NCI-H82 (cell line): ENCODE results near the gene FAM240B.

ENCODE experiments used
- DNase-seq: peaks from one replicate; lab custom pipeline; 2025; lab: John Stamatoyannopoulos, UW

The FAM240B gene

DNA sequence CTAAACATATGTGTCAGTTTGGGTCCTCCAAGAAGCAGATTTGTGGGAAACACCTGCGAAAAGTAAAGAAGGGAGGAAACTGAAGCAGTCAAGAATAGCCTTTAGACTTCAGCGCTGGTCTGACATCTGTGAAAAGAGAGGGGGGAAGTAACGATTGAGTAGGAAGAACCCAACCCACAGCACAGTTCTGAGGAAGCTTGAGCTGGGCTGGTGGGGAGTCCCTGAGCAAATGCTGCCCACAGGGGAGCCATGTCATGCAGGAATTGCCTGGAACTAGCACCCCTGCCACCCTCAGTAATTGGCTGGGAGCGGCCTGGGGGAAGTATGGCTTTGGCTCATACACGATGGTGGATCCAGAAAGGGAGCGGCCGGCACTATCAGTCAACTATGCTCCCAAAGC lies 20.6 kb downstream of the FAM240B start:
- no peak for DNase-seq

DNA sequence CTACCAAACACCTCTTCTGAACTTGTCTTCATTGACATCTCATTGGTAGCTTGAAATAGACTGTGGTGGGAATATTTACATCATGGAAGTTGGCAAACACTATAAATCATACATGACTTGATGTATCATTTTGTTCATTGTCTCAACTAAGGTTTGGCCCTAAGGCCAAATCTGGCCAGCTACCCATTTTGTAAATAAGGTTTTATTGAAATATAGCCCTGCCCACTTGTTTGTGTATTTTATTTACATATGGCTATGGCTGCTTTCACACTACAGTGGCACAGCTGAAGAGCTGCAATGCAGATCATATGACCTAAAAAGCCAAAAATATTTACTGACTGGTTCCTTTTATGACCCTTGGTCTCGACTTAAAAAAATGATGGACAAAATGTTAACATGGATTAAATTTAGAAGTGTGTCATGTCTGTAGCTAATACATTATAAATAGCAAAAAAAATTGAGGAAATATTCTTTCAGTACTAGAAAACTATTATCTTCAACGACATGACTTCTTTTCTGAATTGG lies 22.1 kb downstream of the FAM240B start:
- DNase-seq, result no peak

DNA sequence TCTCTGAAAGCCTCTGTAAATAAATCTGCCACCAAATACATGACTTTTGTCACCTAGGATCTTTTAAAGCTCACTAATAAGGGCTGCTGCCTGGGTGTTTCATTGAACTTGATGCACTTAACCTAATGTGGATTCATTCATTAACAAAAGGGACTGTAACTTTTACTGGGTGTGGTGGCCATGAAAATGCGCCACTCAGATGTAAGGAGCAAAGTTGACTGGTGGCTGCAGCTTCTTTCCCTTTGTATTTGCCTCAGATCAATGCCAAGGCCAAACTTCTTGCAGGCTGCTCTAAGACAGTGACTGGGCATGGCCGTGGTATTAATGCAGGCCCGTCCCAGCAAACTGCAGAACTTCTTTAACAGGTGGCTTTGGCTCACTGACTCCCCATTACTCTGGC lies 22.9 kb downstream of the FAM240B start:
- no peak for DNase-seq

DNA sequence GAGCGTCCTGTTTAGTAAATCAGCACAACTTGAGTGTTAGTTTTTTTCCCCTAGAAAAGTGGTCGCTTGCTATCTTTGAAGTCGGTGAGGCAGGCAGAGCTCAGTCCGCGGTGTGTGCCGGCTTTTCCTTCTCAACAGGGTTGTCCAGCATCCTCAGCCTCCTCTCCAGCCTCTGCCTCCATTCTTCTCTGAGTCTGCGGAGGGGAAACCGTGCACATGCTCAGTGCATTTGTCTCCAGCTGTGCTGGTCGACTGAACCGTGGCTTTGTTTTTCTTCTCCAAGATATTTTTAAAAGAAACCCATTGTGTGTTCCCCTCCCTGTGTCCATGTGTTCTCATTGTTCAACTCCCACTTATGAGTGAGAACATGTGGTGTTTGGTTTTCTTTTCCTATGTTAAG lies 25.3 kb downstream of the FAM240B start:
- no peak for DNase-seq

DNA sequence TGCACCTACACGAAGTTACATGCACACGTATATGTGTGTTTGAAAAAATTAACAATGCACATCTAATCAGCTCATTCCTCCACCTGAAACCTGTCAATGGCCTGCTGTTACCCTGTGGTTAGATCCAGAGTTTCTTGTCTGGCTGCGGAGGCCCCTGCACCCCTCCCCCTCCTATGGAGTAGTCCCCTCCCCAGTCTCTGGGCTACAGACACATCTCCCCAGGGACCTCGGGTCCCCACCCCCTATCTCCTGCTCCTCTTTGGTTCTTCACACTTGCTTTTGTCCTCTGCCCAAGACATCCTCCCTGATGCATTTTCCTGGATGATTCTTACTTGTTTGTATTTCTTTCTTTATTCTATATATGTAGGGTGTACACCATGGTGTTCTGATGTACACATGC lies 27.2 kb downstream of the FAM240B start:
- DNase-seq, result no peak

DNA sequence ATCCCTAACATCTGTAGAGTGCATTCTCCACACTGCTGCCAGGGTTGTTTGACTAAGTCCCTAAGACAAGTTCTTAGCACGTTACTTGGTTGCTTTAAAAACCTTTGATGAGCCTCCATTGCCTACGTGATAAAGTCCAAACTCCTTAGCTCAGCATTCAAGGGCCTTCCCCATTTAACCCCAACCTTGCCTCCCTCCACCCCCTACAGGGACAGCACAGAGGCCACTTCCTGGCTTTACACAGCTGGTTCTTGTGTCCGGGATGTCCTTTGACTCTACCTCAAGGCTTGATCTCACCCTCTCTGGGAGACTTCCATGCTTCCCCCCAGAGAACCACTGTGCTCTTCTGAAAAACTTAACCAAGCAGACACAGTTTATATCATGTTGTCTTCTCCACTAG lies 29.4 kb downstream of the FAM240B start:
- no peak for DNase-seq

DNA sequence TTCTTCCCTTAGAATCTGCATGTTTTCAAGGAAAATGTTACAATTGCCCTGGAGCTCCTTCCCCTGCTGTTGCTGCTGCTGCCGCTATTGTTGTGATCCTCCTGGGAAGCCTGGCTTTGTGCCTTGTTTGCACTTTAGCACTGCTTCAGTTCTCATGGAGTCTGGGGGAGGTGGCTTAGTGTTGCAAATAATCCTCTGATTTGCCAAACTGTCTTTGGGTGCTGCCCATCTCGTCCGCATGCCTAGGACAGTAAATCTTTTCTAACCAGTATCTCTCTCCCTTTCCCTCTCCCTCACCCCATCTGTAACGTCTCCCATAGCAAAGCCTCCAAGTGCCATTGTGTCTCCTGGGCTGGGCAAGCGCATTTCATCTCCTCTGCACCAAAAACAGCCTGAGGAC lies 30.3 kb downstream of the FAM240B start:
- DNase-seq, result peak; percentile 9

DNA sequence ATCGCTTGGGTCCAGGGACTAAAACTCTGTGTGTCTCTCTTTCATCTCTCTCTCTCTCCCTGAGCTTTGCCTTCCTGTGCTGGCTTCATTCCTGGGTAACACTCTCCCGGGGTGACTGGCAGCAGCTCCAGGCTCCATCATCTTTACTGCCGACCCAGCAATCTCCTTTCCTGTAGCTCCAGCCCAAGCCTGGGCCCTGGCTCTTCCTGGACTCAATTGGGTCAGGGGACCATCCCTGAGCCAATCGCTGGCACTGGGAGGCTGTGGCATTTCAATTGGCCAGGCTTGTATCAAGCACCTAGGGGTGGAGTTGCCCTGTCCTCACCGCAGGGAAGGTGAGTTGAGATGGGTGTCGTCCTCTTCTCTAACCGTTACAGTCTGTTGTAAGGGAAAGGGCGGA lies 31.9 kb downstream of the FAM240B start:
- no peak for DNase-seq

DNA sequence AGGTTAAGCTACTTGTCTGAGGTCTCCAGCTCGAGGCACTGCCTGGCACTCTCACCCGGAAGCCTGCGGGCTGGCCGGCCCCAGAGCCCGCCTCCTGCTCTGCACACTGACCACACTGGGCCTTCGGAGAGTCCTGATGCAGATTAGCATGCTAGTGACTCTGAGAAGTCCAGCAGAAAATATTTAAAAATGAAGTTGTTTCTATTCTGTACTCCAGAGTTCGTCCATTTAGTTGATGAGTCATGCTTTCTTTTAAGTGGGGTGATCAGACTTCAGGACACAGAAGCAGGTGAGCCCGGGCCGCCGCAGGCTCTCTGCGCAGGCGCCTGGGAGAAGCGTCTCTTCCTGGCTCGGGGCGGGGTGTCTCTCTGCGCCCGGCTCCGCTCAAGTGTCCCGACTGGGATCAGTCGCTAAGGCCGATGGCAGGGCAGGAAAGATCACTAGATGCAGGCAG lies 32.5 kb downstream of the FAM240B start:
- DNase-seq, result no peak

DNA sequence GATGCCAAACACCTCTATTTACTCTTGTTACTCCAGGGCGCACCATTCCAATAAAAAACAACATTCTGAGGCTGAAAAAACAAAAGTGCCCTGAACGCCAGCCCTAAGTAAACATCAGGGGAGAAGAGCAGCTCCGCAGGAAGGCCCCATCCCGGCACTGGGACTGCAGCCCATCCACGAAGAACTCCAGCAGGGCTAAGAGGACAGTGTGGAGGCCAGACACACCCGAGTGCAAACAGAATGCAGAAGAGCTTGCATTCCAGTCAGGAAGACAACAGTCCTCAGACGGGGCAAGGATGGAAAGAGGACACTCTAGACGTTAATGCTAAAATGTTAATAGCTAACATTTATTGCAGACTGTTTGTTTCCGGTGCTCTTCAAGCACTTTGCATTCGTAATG lies 33.0 kb downstream of the FAM240B start:
- DNase-seq, result no peak

DNA sequence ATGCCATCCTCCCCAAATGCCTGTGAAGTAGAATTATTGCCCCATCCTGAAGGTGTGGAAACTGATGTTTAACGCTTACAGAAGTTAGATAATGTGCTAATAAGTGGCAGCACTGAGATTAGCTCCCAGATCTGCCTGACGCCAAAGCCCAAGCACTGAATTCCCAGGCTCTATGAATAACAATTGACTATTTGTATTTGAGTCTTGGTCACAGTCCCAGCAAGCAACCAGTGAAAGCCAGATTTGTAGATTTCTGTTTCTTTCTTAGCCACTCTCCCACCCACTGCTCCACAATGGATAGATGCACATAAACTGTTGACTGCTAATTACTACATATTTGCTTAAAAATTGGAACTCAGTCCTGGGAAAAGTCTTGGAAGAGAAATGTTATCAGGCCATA lies 34.4 kb downstream of the FAM240B start:
- no peak for DNase-seq

DNA sequence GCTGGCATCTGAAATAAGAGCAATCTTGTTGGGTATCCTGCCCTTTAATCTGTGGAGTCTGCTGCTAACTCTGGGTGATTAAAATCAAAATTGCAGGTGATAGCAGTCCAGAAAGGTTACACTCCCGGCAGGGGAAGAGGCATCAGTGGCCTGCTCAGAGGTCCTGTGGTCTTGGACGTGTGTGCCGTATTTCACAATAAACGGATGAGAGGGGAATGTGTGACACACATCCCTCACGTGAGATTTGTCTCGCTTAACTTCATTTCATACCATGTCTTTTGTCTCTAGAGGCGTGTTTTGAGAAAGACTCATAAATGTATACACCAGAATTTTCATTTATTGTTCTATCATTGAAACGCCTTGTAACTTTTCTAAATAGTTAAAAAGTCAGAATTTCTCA lies 36.6 kb downstream of the FAM240B start:
- DNase-seq, result no peak

DNA sequence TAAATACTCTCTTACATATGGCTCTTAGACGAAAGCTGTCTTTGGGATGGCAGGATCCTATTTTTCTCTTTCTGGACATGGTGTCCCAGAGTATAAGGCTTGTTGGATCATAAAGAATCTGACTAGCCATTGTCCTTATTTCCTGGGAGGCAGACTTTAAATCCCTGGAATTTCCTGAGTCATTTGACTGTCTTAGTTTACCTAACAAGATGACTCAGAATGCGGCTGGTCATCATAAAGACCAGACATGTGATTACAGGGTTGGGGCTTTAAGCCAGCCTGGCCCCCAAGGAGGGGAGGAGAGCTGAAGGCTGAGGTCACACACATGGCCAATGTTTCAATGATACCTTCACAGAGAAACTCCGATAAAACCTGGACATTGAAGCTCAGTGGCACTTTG lies 37.2 kb downstream of the FAM240B start:
- DNase-seq, result no peak

DNA sequence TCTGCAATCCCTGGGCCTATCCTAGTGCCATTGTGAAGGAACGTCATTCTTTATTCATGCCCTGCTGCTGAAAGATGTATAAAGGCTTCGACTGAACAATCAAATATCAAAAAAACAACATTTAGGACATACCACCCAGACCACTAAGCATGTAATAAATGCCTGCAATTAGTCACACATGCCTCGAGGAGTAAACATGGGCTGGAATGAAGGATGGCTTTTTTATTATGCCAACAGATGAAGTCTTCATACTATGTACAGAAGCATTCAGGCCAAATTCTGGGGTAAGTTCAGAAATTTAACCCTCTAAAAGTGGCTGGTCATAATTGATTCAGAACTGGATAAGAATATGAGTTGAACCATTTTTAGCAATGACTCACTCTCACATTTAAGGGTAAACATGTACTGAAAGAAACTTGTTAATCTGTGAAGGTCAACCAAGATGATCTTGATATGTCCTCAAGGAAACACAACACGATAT lies 38.1 kb downstream of the FAM240B start:
- no peak for DNase-seq

DNA sequence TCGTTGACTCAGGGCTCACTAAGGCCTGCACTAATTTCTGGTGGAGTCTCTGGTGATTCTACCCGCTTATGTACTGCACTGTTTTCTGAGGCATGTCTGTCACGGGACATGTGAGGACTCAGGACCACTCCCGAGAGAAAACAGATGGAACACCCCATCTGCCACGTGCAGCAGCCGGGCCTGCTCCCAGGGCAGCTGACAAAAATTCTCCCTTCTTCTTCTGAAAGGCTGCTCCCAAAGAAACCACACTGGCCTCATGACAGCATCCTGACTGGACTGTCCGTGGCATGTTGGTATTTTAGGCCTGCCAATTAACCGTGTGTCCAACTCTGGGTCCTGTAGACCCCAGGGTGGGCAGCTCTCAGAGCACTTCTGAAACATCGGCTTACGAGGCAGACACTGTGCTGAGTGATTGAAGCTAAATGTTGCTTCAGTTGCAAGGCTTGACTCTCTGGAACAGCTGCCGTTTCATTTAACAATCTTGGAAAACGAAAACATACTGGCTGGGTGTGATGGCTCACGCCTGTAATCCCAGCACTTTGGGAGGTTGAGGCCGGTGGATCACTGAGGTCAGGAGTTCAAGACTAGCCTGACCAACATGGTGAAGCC lies 39.0 kb downstream of the FAM240B start:
- DNase-seq, result no peak

DNA sequence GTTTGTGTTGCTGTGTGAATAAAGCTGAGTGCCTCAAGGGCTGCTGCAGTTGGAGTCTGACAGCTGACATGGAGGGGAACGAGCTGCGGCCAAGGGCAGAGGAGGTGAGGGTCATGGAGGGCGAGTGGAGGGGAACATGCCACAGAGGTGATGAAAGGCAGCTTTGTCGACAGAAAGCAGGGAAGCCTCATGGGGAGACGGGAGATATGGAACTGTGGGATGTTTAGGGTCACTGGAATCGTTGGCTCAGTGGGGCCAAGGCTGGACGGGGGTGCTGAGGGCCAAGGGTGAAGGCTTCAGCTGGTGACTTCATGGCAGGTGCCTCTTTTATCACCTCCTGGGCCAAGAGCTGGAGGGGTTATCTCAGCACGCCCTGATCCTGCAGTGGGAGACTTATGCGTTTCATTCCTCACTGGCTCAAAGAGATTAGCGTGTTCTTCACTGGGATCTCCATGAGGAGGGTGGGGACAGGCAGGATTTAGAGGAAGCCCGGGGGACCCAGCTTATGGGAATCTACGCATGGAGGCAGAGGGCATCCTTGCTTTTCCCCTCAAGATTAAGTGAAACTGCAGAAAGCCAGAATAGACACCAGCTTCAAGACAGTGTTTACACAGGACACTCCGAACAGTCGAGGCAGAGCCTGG lies 42.2 kb downstream of the FAM240B start:
- DNase-seq, result peak; percentile 24

DNA sequence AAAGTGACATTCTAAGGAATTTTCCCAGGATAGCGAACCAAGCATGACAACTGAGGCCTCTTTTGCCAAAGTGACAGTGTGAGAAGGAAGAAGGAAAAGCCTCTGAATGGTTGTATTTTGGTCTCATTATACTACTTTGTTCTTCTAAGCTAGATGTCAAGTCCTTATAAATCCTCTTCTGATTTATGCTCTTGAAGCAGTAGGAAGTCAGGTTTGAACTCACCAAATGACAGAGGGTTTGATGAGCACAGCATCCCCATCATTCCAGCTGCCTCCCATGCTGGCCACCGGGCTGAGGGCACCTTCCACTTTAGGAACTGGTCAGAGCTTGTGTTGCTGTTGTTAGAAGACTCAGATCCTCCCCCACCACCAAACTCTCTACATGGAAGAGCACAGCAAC lies 44.1 kb downstream of the FAM240B start:
- no peak for DNase-seq

DNA sequence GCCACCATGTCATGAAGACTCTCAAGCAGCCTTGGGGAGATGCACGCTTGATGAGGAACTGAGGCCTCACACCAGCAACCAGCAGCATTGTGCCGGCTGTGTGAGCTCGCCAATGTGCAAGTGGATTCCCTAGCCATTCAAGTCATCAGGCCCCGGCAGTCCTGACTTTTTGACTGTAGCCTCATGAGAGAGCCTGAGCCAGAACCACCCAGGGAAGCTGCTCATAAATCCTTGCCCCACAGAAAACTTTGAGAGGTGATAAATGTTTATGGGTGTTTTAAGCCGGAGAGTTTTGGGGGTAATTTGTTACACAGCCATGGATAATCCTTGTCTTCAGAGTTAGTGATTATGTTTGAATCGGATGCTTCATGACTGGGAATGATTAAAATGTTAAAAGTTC lies 44.7 kb downstream of the FAM240B start:
- DNase-seq, result no peak

DNA sequence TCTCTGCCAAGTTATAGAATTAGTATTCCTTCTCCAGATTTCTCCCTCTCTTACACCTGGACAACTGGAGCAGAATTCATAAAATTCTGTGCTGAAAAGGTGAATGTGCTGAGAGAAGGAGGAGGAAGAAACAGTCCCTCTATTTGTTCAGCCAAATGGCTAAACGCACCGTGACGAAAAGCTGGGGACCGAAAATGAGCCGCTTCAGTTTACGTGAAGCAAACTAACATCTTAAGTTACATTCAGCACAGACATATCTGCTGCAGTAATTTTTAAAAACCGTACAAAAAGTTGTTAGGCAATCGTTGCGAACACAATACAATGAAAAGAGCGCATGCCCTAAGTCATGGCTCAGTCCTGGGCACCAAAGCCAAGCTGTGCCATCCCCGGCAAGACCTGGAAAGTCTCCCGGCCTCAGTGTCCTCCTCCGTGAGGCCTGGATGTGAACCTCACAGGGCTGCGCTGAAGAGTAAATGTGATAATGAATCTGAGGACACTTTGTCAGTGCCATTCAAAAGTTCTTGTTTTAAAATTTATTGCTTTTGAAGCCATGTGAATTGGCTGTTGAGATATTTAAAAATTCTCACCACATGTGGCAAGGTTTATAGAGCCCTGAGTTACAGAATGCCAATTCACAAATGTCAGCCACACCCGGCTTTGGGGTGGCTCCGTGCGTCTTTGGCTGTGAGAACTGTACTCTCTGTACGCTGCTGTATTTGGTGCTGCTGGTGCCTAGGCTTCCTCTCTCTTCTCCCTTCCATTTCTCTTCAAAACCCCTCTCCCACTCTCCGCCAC lies 46.3 kb downstream of the FAM240B start:
- no peak for DNase-seq

DNA sequence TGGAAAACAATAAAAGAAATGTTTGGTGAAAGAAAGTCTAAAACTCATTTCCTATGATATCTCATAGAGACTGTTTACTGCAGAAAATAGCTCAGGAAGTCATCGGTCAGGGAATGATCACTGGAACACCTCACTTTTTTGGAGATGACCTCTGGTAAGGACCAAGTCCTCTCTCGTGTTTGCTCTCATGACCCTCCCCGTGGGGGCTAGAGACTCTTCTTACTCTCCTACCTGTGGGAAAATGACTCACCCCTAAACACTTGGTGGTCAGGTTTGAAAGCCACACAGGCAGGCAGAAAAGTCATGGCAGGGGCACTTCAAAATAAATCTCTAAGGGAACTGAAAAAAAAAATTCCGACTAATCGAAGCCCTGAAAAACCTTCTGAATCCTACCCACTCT lies 48.2 kb downstream of the FAM240B start:
- DNase-seq, result no peak

DNA sequence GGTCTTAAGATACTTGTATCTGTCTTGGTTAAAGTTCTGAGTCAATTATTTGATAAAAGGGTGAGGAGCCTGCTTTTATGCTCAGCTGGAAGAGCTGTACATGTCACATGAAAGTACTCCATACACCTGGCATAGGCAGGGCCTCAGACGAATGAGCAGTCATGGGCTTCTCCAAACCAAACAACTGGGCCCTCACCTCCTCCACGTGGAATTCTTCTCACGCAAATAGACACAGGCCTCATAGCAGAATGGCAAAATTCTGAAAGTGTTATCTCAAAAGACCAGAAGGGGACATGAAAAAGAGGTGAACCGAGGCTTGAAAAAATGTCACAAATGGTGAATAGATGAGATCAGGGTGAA lies 48.6 kb downstream of the FAM240B start:
- DNase-seq, result no peak

DNA sequence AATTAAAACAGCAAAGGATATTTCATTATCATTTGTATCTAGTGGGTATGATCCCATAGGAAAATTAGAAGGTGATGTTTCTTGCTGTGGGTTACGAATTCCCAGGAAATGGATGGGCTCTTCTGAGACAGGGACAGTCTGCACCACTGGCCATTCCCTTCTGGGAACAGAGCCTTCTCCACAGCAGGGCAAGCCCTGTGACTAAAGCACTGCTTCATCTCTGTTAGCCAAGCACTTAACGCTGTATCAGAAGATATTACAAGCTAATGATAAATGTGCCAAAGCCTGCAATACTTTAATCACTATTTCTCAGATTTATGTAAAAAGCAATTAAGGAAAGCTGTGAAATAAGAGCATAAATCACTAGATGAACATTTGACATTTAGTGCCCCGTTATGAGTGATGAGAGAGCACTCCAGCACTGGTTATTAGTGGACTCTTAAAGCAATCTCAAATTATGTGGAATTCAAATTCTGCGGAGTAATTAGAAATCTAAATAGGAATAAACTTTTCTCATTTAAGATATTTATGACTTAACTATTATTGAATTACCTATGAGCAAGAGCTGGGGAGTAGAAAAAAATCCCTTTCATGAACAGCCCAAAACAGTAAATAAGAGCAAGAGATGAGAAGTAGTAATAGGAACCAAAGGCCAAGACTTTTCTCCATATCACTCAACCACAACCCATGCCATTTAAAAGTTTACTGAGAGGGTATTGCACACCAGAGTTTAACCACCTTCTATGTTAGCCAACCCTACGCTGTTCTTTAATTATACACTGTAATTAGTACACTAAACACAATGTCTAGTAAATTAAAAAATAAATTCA lies 49.2 kb downstream of the FAM240B start:
- DNase-seq, result no peak
